Right lobe of liver (tissue), 6 donors: ENCODE data around the gene VGLL3. TPM values are rescaled to one million over a fixed set of nuclear protein-coding genes. Genes with fewer than 3 reads are reported as not detected.

Source experiments
- ATAC-seq, 4 donors: fragments of 200-7000 bp; cut with Tn5 transposase; one replicate each; pipeline ENCODE4 v1.9.1; 2020; ENCODE audit warnings: mild to moderate bottlenecking in 4 of 4, moderate library complexity in 4 of 4
- DNase-seq, 3 donors: peaks; one replicate each; pipeline ENCODE4 v3.0.0-alpha.2; 2020
- H3K27ac ChIP-seq, 3 donors: fragments of 200-600 bp; one replicate each; pipeline ENCODE4 v1.8.0; 2022
- H3K27me3 ChIP-seq, 2 donors: fragments of 200-600 bp; one replicate each; pipeline ENCODE4 v1.8.0; 2022
- H3K36me3 ChIP-seq, 4 donors: fragments of 200-600 bp; sonication (generic) in 1 of 4; one replicate each; pipeline versions ENCODE4 v1.5.1 to v1.8.0; 2017 to 2022; ENCODE audit warnings: control low read depth in 1 of 4
- H3K4me1 ChIP-seq, 4 donors: fragments of 200-600 bp; sonication (generic) in 1 of 4; one replicate each; pipeline versions ENCODE4 v1.5.1 to v1.8.0; 2017 to 2022; ENCODE audit warnings: control low read depth in 1 of 4
- H3K4me3 ChIP-seq, 3 donors: fragments of 200-600 bp; one replicate each; pipeline ENCODE4 v1.8.0; 2022
- H3K9me3 ChIP-seq, 4 donors: fragments of 200-600 bp; sonication (generic) in 1 of 4; one replicate each; pipeline versions ENCODE4 v1.5.1 to v1.8.0; 2017 to 2022; ENCODE audit warnings: control low read depth in 1 of 4
- CTCF ChIP-seq, 4 donors: fragments of 200-600 bp in 3 of 4; fragments of 450-650 bp in 1 of 4; IDR thresholded peaks; one replicate each; pipeline versions ENCODE4 v1.5.1 to v1.8.0; 2016 to 2022; ENCODE audit warnings: antibody characterized with exemption in 4 of 4, mild to moderate bottlenecking in 2 of 4
- POLR2A ChIP-seq: fragments of 450-650 bp; IDR thresholded peaks from one replicate; pipeline ENCODE4 v1.6.1; 2017; ENCODE audit warnings: antibody characterized with exemption, mild to moderate bottlenecking
- WGBS: methylation state at CpG from one replicate; pipeline ENCODE4 v1.1.6; 2018; ENCODE audit warnings: low coverage, low lambda C conversion rate; ENCODE audit not compliant: insufficient coverage; ENCODE audit errors: missing lambda C conversion rate; 5-methylcytosine and 5-hydroxymethylcytosine counted together
- intact Hi-C, 2 donors: fragments of 100-400 bp; cut with DNase I; formaldehyde crosslinking; loops; one replicate each; pipeline versions ENCODE4 v1.11.2 to v1.14.1; 2022
- total RNA-seq, 6 experiments: library from RNA; depleted of rRNA in 2 of 6; stranded (reverse); fragments of >200 nt in 2 of 6; fragmentation: NEBNext Ultra II Directional in 3 of 6; extraction: Animal tissue kit (Norgen Biotek cat#: 25700) in 3 of 6; gene quantifications; one replicate each; pipeline versions ENCODE4 v1.1.0 to v1.2.4, GENCODE V29; 2016 to 2023
- donor health status: DM: no; HTN: yes; CAD: no.
- donor health status: DM: no; HTN: no; CAD: no.
- donor health status: DM: no; HTN: no; CAD: no.
- donor health status: DM: no; HTN: yes; CAD: no.
- donor health status: DM: no; HTN: yes; CAD: no.

VGLL3 gene
- total RNA-seq, 6 experiments from 2014 or later, result 0.21 to 3.8 (median 0.79) TPM

- 45% methylated on average over 1 of the region's 1 CpG for WGBS
- no peaks in the 10 kb centered on the region for H3K4me1 ChIP-seq
- H3K4me3 ChIP-seq, result no peak overlapping the region
- no peak overlapping the region for H3K27ac ChIP-seq
- no peaks in the 10 kb centered on the region for H3K9me3 ChIP-seq
- no peak for TF ChIP-seq POLR2A
- TF ChIP-seq CTCF (IDR thresholded peaks at IDR 0.05), result no peak
- DNase-seq (no peak), ATAC-seq (no peak)
- no peaks in the 10 kb centered on the region for H3K36me3 ChIP-seq
- intact Hi-C loops, result no loop called here
- no peaks in the 10 kb centered on the region for H3K27me3 ChIP-seq
These were observed 68.8 kb downstream of the VGLL3 start for GRCh38 chr3:86921971-86922680.

DNA sequence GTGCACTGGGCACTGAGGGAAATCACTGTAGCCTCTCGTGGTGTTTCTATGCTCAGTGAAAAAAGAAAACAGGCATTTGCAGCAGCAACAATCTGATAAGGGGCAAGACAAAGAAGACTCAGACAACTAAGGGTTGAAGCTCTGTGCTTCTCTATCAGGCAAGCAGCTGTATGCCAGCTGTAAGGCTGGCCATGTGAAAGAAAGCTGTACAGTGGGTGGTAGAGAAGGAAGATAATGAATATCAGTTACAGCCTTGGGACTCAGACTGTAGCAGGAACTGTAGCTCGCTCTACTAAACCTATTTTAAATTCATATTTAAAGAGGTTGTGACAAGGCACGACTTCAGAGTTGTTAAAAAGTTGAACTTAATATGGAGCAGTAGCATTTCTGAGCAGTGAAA, 76.3 kb downstream of the VGLL3 start:
- 34% methylated on average over 3 of the region's 3 CpGs for WGBS
- Histone ChIP-seq H3K4me3 (no peak overlapping the region), H3K4me1 (no peaks in the 10 kb centered on the region), H3K36me3 (no peaks in the 10 kb centered on the region), H3K9me3 (no peaks in the 10 kb centered on the region), H3K27me3 (no peaks in the 10 kb centered on the region), H3K27ac (no peak overlapping the region)
- DNase-seq (no peak), ATAC-seq (no peak)
- intact Hi-C loops, result no loop called here
- no peak for TF ChIP-seq CTCF (IDR thresholded peaks at IDR 0.05)
- TF ChIP-seq POLR2A, result no peak

- H3K9me3 ChIP-seq, result no peaks in the 10 kb centered on the region
- H3K36me3 ChIP-seq, result no peaks in the 10 kb centered on the region
- DNase-seq, result no peak
- no peaks in the 10 kb centered on the region for H3K27me3 ChIP-seq
- ATAC-seq, result no peak
- no peak overlapping the region for H3K27ac ChIP-seq
- H3K4me1 ChIP-seq, result no peaks in the 10 kb centered on the region
- intact Hi-C loops, result no loop called here
- no peak overlapping the region for H3K4me3 ChIP-seq
- WGBS, result 50% methylated on average over 3 of the region's 3 CpGs
- no peak for TF ChIP-seq CTCF (IDR thresholded peaks at IDR 0.05)
- TF ChIP-seq POLR2A, result no peak
These were observed 77.8 kb downstream of the VGLL3 start for GRCh38 chr3:86913160-86913559.

- no peak overlapping the region for H3K27ac ChIP-seq
- TF ChIP-seq CTCF (IDR thresholded peaks at IDR 0.05) (no peak), POLR2A (no peak)
- ATAC-seq, result no peak
- no peaks in the 10 kb centered on the region for H3K36me3 ChIP-seq
- H3K27me3 ChIP-seq, result no peaks in the 10 kb centered on the region
- no peaks in the 10 kb centered on the region for H3K9me3 ChIP-seq
- intact Hi-C loops, result no loop called here
- WGBS, result 78% methylated on average over 1 of the region's 1 CpG
- H3K4me3 ChIP-seq, result no peak overlapping the region
- DNase-seq, result no peak
- H3K4me1 ChIP-seq, result no peaks in the 10 kb centered on the region
These were observed 95.7 kb downstream of the VGLL3 start for GRCh38 chr3:86895202-86895601.
